Measurements from ENCODE around the gene CBARP. TPM values are rescaled to one million over a fixed set of nuclear protein-coding genes. Genes with fewer than 3 reads are reported as not detected.

CBARP gene
- total and polyA plus RNA-seq, 2 of the 13 experiments (the other 11 are each of a cell fraction or from before 2014, with no cell fraction given): 1.2 to 1.4 TPM

DNA sequence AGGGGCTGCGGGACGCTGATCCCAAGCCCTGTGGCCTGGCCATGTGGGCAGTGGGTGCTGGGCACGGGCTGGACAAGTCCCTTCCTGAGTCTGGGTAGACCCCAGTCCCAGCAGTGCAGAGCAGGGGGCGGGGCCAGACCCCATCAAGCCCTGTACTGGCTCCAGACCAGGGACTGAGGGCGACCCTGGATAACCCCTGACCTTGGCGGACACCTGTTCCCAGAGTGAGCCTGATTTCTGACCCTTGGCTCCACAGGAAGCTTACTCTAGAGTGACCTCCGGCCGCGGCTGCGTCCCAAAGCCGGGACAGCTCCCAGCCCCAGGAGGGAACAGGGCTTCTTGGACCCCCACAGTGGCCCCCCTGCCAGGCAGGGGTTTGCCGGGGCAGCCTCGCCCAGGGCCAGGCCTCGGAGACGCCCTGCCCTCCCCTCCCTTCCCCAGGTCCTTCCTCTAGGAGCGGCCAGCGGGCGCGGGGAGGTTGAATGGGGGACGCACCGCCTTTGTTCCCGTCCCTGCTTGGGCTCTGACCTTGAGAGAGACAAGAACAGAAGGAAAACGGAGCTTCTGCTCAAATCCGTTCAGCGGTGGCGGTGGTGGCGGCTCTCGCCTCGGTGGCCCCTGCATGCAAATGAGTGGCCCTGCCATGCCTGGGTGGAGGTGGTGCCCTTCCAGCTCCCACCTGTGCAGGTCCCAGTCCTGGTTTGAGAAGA, 45.6 kb upstream of the CBARP start (continued):
- TF ChIP-seq GTF3A (CRISPR knock-in tag; conservative IDR thresholded peaks at IDR 0.05) (no peak), ZNF468 (CRISPR knock-in tag; IDR thresholded peaks at IDR 0.05) (no peak), RAD51 (IDR thresholded peaks at IDR 0.05; ENCODE audit: borderline replicate concordance) (no peak), ZNF383 (CRISPR knock-in tag; IDR thresholded peaks at IDR 0.05; ENCODE audit: borderline replicate concordance) (no peak), NFYB (CRISPR knock-in tag; IDR thresholded peaks at IDR 0.05) (no peak), ZFAT (CRISPR knock-in tag; conservative IDR thresholded peaks at IDR 0.05) (no peak), RFXAP (CRISPR knock-in tag; IDR thresholded peaks at IDR 0.05; ENCODE audit: borderline replicate concordance) (no peak), ZNF331 (CRISPR knock-in tag; IDR thresholded peaks at IDR 0.05) (no peak), KDM4B (CRISPR knock-in tag; IDR thresholded peaks at IDR 0.05) (peak; percentile 24; the same call in 1 of the 2 replicates), ZFY (CRISPR knock-in tag; IDR thresholded peaks at IDR 0.05) (peak; percentile 8; the same call in 1 of the 2 replicates), FLYWCH1 (CRISPR knock-in tag; IDR thresholded peaks at IDR 0.05) (no peak), ZBTB49 (CRISPR knock-in tag; IDR thresholded peaks at IDR 0.05; ENCODE audit: borderline replicate concordance) (no peak), HES4 (CRISPR knock-in tag; IDR thresholded peaks at IDR 0.05; ENCODE audit: borderline replicate concordance) (no peak), CBX1 (IDR thresholded peaks at IDR 0.05; ENCODE audit: low read depth) (no peak), ZNF280B (CRISPR knock-in tag; IDR thresholded peaks at IDR 0.05; ENCODE audit: borderline replicate concordance) (peak; percentile 45; the same call in 1 of the 2 replicates), YY1 (IDR thresholded peaks at IDR 0.05; ENCODE audit: insufficient read depth, insufficient replicate concordance, low read depth, low read length) (peak; percentile 38)
- TF ChIP-seq, protein P1, sequence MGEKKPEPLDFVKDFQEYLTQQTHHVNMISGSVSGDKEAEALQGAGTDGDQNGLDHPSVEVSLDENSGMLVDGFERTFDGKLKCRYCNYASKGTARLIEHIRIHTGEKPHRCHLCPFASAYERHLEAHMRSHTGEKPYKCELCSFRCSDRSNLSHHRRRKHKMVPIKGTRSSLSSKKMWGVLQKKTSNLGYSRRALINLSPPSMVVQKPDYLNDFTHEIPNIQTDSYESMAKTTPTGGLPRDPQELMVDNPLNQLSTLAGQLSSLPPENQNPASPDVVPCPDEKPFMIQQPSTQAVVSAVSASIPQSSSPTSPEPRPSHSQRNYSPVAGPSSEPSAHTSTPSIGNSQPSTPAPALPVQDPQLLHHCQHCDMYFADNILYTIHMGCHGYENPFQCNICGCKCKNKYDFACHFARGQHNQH (CRISPR knock-in tag; IDR thresholded peaks at IDR 0.05): no peak
- TF ChIP-seq, protein P2, sequence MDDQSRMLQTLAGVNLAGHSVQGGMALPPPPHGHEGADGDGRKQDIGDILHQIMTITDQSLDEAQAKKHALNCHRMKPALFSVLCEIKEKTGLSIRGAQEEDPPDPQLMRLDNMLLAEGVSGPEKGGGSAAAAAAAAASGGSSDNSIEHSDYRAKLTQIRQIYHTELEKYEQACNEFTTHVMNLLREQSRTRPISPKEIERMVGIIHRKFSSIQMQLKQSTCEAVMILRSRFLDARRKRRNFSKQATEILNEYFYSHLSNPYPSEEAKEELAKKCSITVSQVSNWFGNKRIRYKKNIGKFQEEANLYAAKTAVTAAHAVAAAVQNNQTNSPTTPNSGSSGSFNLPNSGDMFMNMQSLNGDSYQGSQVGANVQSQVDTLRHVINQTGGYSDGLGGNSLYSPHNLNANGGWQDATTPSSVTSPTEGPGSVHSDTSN (CRISPR knock-in tag; IDR thresholded peaks at IDR 0.05; ENCODE audit: borderline replicate concordance): no peak
- TF ChIP-seq, protein P3, sequence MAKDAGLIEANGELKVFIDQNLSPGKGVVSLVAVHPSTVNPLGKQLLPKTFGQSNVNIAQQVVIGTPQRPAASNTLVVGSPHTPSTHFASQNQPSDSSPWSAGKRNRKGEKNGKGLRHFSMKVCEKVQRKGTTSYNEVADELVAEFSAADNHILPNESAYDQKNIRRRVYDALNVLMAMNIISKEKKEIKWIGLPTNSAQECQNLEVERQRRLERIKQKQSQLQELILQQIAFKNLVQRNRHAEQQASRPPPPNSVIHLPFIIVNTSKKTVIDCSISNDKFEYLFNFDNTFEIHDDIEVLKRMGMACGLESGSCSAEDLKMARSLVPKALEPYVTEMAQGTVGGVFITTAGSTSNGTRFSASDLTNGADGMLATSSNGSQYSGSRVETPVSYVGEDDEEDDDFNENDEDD (CRISPR knock-in tag; IDR thresholded peaks at IDR 0.05; ENCODE audit: borderline replicate concordance): no peak
